HG02623 (cell line): Measurements from ENCODE around the gene FSTL4.

ENCODE experiments used
- ATAC-seq: cut with Tn5 transposase; IDR thresholded peaks from one replicate; pipeline ENCODE4 v1.9.1; 2021; ENCODE audit warnings: moderate library complexity; ENCODE audit not compliant: unreplicated experiment

The FSTL4 gene

DNA sequence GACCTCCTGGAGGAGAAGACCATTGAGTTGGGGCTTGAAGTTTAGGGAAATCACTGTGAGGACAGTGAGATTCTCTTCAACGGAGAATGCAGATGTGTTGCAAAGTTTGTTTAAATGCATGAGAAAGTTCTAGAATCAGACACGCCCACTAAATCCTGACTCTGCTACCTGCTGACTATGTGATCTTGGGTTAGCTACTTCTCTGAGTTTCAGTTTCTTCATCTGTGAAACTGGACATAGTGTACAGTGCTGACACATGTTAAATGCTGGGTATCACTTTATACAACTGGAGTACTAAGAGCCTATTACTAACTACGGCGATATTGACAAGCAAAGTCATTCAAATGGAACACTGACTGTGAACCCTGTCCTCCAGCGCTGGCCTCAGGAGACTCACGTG lies 305.1 kb downstream of the FSTL4 start:
- ATAC-seq, result no peak

GRCh38 chr5:133304707-133305216 lies 307.6 kb downstream of the FSTL4 start:
- ATAC-seq, result no peak

DNA sequence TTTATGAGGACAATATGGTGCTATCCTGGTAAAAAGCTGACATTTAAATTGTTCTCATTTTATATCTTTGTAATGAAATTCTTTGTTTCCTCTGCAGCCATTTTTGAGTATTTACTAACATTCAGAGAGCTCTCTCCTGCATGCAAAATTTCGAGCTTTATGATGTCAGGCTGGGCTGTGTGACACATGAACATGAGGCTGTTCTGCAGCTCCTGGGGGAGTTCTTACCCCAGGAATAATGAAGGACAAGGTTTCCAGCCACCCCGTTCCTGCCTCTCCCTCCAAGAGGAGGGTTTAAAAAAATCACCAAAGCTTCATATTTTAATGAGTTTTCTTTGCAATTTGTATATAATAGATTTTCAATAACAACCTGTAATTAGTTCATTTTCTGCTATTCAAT lies 308.2 kb downstream of the FSTL4 start:
- no peak for ATAC-seq

- no peak for ATAC-seq
These were observed 309.0 kb downstream of the FSTL4 start for GRCh38 chr5:133303298-133303697.

DNA sequence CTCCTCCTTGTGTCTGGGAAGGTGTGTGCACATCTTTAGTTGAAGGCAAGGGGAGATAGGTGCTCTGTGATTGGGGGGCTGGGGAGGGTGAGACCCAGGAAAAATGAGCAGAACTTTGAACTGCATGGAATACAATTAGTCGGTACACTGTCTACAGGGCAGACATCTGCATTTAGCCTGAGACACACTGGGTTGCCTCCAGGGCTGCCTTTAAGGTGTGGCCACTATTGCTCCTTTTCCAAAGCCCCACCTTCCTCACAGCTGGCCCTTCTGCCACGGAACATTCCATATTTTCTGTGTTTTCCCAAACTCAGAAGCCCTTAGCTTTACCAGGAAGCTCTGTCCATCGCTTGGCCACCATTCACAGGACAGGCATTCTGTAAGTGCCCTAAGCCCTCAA lies 312.6 kb downstream of the FSTL4 start:
- ATAC-seq, result no peak

GRCh38 chr5:133299021-133299420 lies 313.3 kb downstream of the FSTL4 start:
- ATAC-seq, result no peak

DNA sequence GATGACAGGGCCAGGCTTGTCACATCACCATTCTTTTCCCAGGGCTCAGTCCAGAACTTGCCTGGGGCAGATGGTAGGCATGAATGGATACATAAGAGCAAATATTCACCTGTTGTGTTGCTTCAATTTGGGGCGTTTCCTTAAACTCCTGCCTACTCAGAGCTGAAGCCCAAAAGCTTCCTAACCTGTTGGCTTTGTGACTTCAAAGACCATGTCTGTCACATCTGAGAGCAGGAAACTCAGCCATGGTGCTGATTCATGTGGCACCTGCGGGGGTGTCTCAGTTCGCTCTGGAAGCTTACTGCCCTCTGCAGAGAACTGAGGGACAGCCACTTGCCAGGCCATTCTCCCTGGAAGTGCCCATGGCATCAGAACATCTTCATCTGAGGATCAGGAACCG lies 313.9 kb downstream of the FSTL4 start:
- ATAC-seq, result no peak

GRCh38 chr5:133297293-133297692 lies 315.0 kb downstream of the FSTL4 start:
- ATAC-seq, result no peak

GRCh38 chr5:133296624-133297023 lies 315.7 kb downstream of the FSTL4 start:
- no peak for ATAC-seq

DNA sequence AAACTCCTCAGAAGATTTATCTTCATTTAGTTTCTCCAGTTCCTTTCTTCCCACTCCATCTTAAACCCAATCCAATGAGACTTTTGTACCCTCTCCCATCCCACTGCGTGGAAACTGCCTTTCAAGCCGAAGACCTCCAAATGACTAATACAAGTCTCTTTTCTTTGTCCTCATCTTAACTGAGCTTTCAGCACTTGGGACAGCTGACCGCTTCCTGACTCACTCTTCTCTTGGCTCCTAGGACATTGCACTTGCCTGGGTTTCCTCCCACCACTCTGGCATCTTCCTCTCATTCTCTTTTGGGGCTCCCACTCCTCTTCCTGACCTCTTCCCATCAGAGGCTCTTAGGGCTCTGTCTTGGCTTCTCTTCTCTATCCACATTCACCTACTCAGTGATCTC lies 316.8 kb downstream of the FSTL4 start:
- ATAC-seq, result no peak

DNA sequence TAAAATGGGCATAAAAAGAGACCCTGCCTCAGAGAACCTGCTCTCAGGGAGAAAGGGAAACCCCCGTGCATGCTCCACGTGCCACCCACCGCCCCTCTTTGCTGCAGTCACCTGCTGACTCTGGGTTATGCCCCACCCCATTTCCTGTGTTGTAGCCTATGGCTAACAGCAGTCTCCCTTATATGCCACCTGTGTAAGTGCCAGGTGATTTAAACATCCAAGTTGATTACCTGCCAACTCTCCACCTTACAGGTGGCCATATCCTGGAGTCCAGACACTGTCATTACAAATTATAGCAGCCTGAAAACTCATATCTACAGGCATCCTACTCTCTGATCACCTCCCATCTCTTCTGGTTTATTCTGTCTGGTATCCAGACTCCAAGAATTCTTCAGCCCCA lies 318.0 kb downstream of the FSTL4 start:
- no peak for ATAC-seq

GRCh38 chr5:133293960-133294359 lies 318.4 kb downstream of the FSTL4 start:
- no peak for ATAC-seq

GRCh38 chr5:133292300-133292699 lies 320.0 kb downstream of the FSTL4 start:
- no peak for ATAC-seq

GRCh38 chr5:133291524-133291923 lies 320.8 kb downstream of the FSTL4 start:
- ATAC-seq, result no peak

DNA sequence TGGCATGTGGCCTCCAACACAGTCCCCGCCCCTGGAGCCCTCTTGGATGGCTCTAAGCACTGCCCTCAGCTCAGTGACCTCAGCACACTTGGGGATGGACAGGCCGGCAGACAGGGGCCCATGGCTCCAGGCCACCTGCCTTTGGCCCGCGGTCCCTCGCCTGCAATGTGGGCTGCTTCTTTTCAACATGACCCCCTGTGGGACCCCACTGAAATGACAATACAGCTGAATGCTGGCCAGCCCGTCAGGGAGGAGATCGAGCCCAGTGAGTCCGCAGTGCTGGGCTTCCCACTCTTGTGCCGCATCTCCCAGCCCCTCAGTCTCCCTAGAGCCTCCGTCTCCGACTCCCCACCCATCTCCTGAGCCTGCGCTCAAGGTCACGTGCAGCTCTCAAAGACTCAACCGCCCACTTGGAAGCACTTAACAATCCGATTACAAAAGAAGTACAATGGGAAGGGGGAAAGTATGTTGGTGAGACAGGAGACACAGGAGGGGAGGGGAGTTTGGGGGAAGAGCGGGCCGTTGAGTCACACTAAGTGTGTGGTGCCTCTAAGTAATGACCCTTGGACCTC lies 321.6 kb downstream of the FSTL4 start:
- ATAC-seq, result no peak

DNA sequence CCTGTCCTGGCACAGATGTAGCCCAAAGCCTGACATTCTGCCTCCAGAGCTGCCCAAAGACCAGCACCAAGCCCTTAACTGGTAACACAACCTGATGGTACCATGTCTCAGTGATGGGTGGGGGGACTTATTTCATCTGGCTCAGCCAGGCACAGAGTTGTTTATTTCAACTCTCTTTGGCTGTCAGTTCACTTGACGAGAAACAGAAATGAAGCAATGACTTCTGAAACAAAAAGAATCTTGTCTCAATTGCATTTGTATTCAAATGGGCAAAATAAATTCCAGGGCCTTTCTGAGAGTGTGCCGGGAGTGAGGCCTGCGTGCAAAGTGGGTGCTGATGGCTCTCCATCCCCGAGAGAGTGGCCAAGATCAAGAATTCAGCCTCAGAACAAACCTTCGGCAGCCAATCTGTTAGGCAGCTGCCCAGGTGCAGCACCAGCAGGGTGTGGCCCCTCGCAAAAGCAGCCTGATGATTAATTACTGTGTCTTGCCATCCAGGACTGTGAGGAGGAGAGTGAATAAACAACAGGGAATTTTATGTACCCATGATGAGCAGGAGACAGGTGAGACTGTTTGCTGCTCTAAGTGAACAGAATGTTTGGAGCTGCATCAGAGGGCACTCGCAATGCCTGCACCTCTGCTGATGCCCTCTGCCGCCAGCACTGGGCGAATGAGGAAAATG lies 322.5 kb downstream of the FSTL4 start:
- no peak for ATAC-seq

- ATAC-seq, result no peak
These were observed 324.8 kb downstream of the FSTL4 start for GRCh38 chr5:133287500-133287899.

- ATAC-seq, result no peak
These were observed 325.9 kb downstream of the FSTL4 start for GRCh38 chr5:133286483-133286882.

DNA sequence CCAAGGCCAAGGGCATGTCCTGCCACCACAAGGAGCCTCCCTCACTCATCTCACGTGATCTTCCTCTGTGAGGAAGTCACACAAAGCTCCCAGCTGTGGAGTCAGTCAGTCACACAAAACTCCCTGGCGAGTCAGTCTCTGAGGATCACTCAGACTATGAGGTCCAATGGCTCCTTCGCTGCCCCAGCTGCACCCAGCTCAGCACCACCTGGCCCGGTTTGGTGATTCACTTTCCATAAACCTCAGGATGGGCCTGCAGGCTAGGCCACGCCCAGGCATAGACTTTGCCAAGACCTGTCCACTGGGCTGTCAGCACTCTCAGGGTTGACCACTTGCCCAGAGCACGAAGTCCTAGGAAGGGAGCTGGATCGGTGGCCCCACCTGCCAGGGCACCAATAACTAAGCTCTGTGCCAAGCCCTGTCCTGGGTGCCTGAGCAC lies 326.7 kb downstream of the FSTL4 start:
- no peak for ATAC-seq

DNA sequence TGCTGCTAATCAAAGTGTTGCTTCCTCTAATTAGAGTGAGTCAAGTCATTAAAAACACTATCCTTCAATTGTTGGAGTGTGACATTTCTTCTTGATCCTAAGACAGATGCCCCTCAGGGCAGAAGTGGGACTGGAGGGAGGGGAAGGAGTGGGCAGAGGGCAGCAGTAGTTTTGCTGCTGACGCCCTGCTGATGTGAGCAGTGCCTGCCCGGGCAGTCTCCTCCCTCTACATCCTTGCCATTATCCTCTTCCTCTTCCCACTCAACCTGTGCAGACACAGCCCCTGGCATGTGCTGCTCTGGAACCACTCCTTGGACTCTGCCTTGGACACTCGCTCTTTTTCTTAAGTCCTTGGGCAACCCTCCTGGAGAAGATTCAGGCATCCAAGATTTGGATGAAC lies 328.0 kb downstream of the FSTL4 start:
- ATAC-seq, result no peak

GRCh38 chr5:133278317-133278716 lies 334.0 kb downstream of the FSTL4 start:
- no peak for ATAC-seq

DNA sequence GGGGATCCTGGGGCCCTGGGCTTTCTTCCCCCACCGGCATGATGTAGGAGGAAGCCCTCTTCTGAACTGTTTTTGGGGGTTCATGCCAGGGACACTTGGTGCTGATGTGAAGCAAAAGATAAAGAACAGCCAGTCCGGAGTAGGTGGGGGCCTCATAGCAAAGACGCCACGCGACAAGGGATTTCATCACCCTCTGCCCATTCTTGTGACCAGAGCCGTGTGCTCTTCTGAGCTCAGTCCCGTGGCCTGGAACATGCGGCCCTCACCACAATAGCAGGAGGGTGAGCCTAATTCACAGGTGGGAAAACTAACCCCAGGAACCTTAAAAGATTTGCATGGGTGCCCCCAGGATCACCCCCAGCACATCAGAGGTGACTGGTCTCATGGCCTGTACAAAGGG lies 334.6 kb downstream of the FSTL4 start:
- ATAC-seq, result no peak

DNA sequence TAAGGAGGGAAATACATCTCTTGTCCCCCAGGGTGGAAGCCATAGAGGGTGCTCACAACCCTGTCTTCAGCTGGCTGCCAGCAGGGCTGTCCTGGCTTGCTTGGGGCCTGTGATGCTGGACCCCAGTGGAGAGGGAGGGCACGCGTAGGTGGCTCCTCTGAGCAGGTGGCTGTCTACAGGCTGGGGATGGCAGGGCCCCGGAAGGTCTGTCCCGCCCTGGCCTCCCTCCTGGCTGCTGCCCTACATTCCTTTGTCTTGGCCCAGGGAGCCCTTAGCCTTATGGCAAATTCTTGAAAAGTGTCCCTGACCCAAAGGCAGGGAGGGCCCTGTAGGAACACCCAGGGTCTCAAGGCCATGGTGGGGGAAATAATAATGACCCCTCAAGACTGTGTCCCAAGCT lies 336.2 kb downstream of the FSTL4 start:
- ATAC-seq, result no peak
